LNCaP clone FGC (cell line): ENCODE data around the gene CACNA1C.

Source experiments
- DNase-seq: peaks from one replicate; pipeline ENCODE4 v3.0.0-alpha.2; 2011; ENCODE audit warnings: low read depth
- H3K4me3 ChIP-seq: 2 replicates; pipeline ENCODE4 v1.5.1; 2011; ENCODE audit warnings: mild to moderate bottlenecking, low read depth, low read length, control low read depth
- TF ChIP-seq, protein P1 (sequence below): IDR thresholded peaks from 2 replicates; pipeline ENCODE4 v1.5.1; 2012; ENCODE audit warnings: mild to moderate bottlenecking; ENCODE audit not compliant: control insufficient read depth, insufficient read depth; ENCODE audit errors: extremely low read depth

The CACNA1C gene

DNA sequence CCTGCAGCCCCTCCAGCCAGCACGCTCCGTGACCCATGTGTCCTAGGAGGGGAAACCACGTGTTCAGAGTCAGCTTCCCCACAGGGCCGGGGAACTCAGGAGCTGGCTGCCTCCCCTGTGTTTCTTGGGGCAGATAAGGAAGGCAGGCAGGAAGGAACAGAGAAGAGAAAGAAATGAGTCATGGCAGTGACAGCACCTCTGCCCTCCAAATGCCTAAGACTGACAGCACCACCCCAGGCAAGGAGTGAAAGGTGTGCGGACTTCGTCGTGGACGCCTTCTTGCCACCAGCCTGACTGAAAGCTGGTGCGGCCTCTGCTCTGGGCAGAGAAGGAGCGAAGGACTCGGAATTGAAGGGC lies 575.0 kb downstream of the CACNA1C start:
- no peak overlapping the region for H3K4me3 ChIP-seq
- TF ChIP-seq, protein P1, sequence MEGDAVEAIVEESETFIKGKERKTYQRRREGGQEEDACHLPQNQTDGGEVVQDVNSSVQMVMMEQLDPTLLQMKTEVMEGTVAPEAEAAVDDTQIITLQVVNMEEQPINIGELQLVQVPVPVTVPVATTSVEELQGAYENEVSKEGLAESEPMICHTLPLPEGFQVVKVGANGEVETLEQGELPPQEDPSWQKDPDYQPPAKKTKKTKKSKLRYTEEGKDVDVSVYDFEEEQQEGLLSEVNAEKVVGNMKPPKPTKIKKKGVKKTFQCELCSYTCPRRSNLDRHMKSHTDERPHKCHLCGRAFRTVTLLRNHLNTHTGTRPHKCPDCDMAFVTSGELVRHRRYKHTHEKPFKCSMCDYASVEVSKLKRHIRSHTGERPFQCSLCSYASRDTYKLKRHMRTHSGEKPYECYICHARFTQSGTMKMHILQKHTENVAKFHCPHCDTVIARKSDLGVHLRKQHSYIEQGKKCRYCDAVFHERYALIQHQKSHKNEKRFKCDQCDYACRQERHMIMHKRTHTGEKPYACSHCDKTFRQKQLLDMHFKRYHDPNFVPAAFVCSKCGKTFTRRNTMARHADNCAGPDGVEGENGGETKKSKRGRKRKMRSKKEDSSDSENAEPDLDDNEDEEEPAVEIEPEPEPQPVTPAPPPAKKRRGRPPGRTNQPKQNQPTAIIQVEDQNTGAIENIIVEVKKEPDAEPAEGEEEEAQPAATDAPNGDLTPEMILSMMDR, result no peak
- DNase-seq, result no peak

DNA sequence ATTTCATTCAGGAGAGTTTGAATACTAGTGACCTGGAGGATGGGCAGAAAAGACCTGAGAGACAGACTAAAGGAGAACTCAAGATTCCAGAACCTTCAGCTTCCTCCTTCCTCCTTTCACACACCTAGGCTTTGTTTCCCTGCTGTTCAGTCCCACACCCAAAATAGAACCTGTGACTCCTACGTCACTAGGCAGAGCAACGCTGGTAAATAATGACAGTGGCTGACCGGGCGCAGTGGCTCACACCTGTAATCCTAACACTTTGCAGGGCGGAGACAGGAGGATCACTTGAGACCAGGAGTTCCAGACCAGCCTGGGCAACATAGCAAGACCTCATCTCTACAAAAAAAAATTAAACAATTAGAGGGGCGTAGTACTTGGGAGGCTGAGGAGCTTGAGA lies 575.6 kb downstream of the CACNA1C start:
- TF ChIP-seq, protein P1, result no peak

DNA sequence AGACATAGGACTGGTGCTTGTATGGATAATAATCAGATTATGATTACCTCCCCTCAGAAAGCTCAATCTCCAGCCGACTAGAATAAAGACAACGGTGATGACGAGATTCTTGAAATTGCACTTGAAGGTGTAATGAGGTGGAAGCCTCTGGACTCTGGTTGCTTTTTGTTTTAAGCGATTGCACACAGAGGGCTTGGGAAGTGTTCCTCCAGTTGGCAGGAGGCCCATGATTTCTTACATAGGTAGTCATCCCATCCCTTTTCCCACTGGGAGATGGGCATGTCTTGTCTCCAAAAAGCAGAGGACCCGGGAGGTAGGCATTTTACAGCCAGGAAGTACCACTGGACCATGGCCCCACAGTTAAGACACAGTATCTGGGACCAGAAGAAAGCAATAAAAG lies 576.3 kb downstream of the CACNA1C start:
- no peak for DNase-seq
- TF ChIP-seq, protein P1, result no peak

More for the DNA sequence above, 575.6 kb downstream of the CACNA1C start:
- no peak for DNase-seq
- H3K4me3 ChIP-seq, result no peak overlapping the region

DNA sequence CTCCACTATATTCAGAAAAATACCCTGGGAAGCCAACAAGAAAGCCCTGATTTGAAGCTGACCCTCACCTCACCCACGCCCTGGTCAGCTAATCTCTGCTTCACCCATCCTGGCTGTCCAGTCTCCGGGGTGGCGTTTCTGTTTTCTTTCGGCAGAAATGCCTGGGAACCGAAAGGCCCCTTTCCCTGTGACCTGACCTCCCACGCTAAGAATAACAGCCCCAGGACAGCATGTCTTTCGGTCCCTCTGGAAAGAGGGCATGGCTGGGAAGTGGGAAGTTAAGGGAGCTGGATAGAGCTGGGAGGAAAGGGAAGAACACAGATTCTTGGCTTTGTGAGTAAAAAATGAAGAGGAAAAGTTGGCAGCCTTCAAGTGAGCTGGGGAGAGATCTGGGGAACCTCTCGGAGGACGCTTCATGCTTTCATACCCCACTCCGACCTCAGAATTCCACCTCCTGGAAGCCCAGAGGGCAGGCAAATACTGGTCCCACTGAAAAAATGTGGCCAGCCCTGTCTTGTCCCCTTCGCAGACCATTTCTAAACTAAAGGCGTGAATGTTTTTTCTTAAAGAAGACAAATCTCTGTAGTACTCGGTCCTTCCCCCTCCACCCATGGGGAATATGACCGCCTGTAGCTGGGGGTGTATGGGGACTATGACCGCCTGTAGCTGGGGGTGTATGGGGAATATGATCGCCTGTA lies 579.0 kb downstream of the CACNA1C start:
- DNase-seq, result no peak

More for the DNA sequence above, 576.3 kb downstream of the CACNA1C start:
- H3K4me3 ChIP-seq, result no peak overlapping the region

DNA sequence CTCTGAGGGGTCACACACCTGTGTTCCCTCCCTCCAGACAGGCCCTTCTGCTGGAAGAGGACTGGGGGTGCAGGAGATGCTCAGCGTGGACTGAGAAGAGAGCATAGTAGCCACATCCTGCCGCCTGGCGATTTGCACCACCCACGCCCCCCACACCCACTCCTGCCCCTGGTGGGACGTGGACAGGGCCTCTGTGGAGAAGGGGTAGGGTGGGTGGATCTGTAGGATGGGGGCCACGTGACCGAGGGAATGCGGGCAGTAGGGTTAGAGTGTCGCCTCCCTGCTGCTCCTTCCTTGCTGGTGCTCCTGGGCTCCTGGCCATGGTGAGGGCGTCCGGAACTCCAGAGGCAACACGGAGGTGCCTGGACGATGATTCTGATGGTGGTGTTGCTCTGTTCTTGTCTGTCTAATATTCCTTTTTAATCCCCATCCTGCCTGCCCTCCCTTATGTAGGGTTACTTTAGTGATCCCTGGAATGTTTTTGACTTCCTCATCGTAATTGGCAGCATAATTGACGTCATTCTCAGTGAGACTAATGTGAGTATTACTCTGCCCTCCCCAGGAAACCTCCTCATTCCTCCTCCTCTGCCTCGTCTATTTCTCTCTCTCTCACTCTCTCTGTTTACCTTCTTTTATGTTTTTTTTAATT lies 580.5 kb downstream of the CACNA1C start:
- DNase-seq, result no peak
- TF ChIP-seq, protein P1, result no peak
- no peak overlapping the region for H3K4me3 ChIP-seq

More for the DNA sequence above, 579.0 kb downstream of the CACNA1C start:
- TF ChIP-seq, protein P1, result no peak
- no peak overlapping the region for H3K4me3 ChIP-seq

DNA sequence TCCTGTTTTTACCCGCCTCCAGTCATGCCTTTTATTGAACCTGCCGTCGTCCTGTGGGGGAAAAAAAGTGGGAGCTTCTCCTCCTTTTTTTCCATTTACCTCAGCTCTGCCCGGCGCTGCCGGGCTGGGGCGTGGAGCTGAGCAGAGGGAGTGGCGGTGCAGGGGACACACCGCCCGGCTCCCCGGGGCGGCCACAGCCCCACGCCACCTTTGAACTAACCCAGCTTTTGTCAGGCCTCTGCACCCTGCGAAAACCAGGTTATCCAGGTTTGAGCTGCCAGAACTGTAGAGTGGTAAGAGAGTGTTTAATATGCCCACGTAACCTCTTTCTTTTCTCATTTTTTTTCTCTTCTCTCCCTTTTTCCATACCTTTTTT lies 581.0 kb downstream of the CACNA1C start:
- TF ChIP-seq, protein P1, result no peak
- H3K4me3 ChIP-seq, result no peak overlapping the region
- no peak for DNase-seq
